HG02798 (cell line): Measurements from ENCODE around the gene RPS6KA2.
"Not testable (repeated sequence)": the region's sequence is repeated elsewhere in the genome, so short reads cannot be mapped to it uniquely, and the experiment has no call there.

Source experiments
- ATAC-seq: cut with Tn5 transposase; IDR thresholded peaks from one replicate; pipeline ENCODE4 v1.9.1; 2021; ENCODE audit warnings: mild to moderate bottlenecking; ENCODE audit not compliant: unreplicated experiment, poor library complexity

Gene RPS6KA2

GRCh38 chr6:166540631-166541331, 86.3 kb downstream of the RPS6KA2 start:
- ATAC-seq: peak; percentile 96

- ATAC-seq: no peak
These were observed 87.5 kb downstream of the RPS6KA2 start for GRCh38 chr6:166539543-166539942.

GRCh38 chr6:166539011-166539385, 88.1 kb downstream of the RPS6KA2 start:
- not testable (repeated sequence) for ATAC-seq

GRCh38 chr6:166538297-166539010, 88.6 kb downstream of the RPS6KA2 start:
- ATAC-seq: no peak

- no peak for ATAC-seq
These were observed 92.2 kb downstream of the RPS6KA2 start for GRCh38 chr6:166534658-166535406.

GRCh38 chr6:166533205-166533824, 93.7 kb downstream of the RPS6KA2 start:
- ATAC-seq: no peak

GRCh38 chr6:166532302-166532701, 94.7 kb downstream of the RPS6KA2 start:
- ATAC-seq: no peak

GRCh38 chr6:166530211-166531095, 96.6 kb downstream of the RPS6KA2 start:
- no peak for ATAC-seq

- no peak for ATAC-seq
These were observed 97.5 kb downstream of the RPS6KA2 start for GRCh38 chr6:166529586-166529985.

GRCh38 chr6:166529058-166529457, 98.0 kb downstream of the RPS6KA2 start:
- ATAC-seq: not testable (repeated sequence)

- ATAC-seq: no peak
These were observed 99.2 kb downstream of the RPS6KA2 start for GRCh38 chr6:166527849-166528248.

- ATAC-seq: no peak
These were observed 100.1 kb downstream of the RPS6KA2 start for GRCh38 chr6:166526937-166527336.

- ATAC-seq: no peak
These were observed 101.5 kb downstream of the RPS6KA2 start for GRCh38 chr6:166525567-166525966.

- no peak for ATAC-seq
These were observed 103.1 kb downstream of the RPS6KA2 start for GRCh38 chr6:166523782-166524559.

- no peak for ATAC-seq
These were observed 105.9 kb downstream of the RPS6KA2 start for GRCh38 chr6:166520905-166521834.

- ATAC-seq: no peak
These were observed 110.7 kb downstream of the RPS6KA2 start for GRCh38 chr6:166516251-166516884.

GRCh38 chr6:166515072-166515810, 111.8 kb downstream of the RPS6KA2 start:
- no peak for ATAC-seq
